HG02938 (cell line): ENCODE measurements around the gene PARD3.

Experiments
- ATAC-seq: cut with Tn5 transposase; IDR thresholded peaks from one replicate; pipeline ENCODE4 v1.9.1; 2021; ENCODE audit warnings: mild to moderate bottlenecking, moderate library complexity; ENCODE audit not compliant: unreplicated experiment

PARD3 gene

DNA sequence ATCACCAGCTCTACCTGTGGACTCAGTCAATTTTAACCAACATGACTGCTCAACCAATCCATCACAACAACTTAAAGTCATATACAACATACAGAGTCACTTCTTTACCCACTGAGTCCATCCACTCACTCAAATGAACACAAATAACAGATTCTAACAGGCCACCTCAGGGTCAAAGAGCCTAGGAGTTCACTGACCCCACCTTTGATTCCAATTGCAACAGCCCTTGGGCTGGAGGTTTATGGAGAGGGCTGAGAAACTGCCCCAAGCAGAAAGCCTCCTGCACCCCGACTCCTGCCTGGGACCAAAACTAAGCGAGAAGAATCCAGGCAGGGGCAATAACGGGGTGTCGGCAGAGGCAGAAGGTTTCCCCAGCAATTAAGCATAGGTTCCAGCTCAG is 263.8 kb downstream of the PARD3 start:
- ATAC-seq: no peak

DNA sequence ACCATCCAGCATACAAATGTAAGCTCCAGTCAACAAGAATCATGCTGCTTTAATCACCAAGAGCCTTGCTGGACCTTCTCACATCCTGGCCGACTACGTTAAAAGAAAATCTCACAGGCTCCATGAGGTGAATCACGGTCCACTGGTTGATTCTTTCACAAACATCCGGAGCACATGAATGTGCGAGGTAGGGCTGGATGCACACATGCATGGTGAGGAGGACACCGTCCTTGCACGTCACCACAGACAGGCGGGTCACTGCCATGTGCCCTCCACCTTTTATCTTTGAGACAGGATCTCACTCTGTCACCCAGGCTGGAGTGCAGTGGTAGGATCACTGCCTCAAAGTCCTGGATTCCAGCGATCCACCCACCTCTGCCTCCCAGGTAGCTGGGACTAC is 265.1 kb downstream of the PARD3 start:
- ATAC-seq: no peak

DNA sequence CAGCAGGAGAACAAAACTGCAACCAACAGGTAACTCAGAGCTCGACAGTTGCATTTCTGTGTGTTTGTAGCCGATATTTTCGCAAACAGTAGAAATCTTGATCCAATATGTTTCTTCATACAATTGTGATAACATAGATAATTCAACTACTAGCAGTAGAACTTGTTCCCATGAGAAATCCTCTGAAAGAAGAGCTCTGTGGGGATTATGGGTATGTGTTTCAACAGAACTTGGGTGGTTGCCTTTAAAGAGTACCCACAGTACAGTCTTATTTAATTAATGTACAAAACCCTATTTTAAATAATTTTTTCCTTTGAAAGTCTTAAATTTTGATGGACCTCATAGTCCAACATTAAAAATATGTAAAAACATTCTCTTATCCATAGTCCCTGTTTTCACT is 266.1 kb downstream of the PARD3 start:
- ATAC-seq: no peak

DNA sequence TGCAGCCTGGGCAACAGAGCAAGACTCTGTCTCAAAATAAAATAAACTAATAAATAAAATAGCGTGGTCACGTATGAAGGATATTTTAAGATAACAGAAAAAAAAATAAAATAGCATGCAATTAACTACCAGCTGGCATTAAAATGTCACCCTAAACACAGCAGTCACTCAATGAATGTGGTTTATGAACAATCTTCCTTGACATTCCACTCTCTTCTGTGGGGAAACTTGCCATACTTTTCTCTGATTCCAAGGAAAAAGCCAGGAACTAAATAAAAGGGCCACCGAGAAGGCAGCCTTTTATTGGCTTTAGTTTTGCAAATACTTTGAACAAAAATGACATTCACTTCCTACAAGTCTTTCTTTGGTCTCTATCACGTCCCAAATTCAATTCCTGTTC is 266.6 kb downstream of the PARD3 start:
- no peak for ATAC-seq

DNA sequence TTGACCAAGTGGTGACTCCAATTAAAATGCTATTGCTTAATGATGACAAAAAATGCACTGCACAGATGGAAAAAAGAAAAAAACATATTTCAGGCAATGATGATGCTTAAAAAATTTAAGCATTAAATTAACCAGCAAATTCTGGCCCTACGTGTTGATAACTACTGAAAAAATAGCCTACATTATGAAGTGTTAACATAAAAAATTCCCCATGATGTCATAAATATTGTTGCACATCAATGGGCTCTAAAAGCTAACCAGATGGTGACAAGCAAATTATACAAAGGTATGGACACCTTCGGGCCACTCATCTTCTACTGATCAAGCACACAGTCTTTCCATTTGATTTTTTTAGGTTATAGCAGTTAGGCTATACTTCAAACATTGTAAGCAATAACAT is 267.4 kb downstream of the PARD3 start:
- no peak for ATAC-seq

DNA sequence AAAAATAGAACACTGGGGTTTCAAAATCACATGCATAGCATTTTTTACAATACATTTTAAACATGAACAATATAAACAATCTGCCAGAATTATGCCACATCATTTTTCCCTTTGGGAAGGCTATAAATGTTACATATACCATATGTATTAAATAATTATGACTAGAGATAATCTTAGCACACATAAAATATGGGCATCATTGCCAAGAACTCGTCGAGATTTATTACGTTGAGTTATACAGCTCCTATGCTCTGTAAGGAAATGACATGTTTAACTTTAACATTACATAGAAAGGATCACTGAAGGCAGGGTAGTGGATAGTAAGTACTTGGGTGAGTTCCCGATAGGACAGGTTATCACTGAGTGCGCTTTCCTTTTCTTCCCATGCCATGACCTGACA is 267.8 kb downstream of the PARD3 start:
- ATAC-seq: no peak

DNA sequence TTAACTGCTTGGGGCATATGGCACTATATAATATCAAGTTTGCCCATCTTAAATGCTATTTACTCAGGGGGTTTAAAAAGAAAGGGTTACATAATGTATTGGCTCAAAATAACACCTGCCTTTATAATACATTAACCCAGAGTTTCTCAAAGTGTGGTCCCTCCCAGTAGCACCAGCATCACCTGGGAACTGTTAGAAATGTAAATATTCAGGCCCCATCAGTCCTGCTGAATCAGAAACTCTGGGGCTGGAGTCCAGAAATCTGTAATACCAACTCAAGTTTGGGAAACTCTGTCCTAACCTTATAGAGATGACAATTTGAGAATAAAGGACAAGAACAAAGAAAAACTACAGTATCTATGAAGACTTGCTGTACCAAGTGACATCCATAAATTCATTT is 270.7 kb downstream of the PARD3 start:
- no peak for ATAC-seq

DNA sequence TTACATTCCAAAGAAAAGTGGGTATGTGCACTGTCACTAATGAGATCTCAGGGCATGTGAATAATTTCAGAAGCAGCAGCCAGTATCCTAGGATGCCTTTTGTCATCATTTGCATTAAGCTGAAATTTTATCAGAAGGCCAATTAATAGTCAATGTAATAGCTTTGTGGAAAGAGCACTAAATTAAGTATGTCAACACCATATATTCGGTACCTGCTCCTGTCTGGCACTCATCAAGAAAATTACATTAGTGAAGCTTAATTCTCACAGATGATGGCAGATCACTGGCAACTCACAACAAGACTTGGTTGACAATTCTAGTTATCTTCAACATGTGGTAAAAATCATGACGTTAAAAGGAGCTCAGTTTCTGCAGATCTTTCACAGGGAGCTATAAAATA is 271.4 kb downstream of the PARD3 start:
- ATAC-seq: no peak

DNA sequence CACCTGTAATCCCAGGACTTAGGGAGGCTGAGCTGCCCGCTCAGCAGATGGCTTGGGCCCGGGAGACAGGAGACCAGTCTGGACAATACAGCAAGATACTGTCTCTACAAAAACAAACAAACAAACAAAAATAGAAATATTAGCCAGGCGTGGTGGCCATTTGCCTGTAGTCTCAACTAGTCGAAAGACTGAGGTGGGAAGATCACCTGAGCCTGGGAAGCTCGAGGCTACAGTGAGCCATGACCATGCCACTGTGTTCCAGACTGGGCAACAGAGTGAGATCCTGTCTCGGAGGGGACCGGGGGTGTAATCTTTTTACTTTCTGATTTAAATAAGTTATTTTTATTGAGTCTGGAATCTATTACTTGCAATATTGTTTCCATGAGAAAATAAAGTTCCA is 274.6 kb downstream of the PARD3 start:
- ATAC-seq: no peak

DNA sequence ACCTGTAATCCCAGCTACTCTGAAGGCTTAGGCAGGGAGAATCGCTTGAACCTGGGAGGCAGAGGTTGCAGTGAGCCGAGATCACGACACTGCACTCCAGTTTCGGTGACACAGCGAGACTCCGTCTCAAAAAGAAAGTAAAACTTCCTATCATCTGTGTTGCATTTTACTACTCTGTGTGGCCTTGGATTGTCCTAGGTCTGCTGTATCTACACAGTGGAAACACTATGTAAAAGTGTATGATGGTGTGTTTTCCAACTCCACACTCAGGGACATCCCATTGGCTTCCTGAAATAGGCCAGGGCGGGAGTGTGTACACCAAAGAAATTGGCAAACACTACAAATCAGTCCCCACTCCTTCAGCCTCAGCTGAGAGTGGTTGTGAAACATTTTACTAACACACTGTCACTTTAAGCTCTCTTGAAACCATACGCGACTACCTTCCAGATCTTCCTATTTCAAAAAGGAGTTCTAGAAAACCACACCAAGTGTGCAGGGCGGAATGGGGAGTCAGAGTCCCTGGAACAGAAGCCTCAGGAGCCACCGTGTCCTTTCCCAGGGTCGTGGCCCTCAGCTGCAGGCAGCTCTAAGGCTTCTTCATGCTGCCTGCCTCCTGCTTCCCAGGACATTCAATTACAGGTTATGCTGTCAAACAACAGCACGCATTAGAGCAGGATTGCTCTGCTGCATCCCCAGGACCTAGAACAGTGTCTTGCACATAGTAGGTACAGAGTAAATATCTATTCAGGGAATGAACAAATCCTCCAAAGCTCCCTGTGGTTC is 275.4 kb downstream of the PARD3 start:
- no peak for ATAC-seq

DNA sequence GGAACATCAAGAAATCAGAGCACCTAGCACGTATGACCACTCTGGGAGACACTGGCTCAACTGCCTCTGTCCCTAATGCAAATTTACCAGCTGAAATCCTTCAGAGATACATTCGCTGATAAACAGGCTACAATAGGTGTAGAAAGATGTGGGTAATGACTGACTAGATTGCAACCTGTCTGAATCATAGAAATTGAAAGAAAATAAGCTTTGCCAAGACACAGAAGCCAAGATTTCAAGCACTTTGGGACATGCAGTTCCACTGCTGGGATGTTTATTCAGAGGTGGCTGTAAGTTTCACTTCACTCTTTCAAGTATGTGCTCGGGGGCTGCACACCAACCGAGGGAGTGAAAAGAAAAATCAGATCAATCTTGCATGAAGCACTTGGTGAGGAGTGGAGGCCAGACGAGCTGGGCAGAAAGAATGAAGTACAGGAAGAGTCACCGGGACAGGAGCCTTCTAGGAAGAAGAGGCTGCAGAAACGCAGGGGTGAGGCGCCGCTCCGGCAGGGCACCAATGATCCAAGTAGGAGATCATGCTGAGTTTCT is 276.7 kb downstream of the PARD3 start:
- no peak for ATAC-seq

DNA sequence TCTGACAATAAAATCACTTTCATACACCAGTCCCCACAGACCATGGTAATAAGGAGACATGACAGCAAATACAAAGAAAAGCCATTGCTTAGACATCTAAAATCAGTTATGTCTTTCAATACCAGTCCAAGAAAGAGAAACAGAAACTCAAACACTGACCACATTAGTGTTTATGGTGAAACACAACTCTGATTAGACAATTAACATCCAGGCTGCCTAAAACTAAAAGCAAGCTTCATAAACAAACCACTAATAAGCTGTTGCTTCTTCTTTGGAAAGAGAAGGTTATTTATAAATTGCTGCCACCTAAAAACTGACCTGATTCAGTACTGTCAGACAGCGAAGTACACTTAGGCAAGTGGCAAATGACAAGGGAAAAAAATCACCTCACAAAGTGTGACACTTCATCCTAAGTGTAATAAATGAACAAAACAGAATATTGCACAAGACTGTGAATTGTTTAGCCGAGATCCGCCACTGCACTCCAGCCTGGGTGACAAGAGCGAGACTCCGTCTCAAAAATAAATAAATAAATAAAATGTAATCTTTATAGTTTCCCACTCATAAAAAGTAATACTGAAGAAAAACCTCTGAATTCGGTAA is 277.4 kb downstream of the PARD3 start:
- ATAC-seq: peak; percentile 88

DNA sequence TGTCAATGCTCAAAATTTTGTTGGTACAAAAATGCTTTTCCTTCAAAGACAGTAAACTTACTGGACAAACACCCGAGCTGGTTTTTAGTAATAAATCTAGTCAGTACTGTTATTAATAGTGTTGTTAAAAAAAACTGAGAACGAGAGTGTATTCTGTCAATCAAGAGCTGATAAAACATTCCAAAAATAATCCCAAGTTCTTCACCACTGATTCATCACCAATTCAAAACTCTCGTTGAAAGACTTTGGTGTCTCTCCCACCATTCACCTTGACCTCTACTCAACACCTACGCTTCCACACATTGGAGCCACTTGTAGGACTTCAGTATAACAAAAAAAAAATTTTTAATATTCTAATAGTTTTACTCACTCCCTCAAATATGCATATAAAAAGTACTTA is 279.2 kb downstream of the PARD3 start:
- ATAC-seq: no peak

DNA sequence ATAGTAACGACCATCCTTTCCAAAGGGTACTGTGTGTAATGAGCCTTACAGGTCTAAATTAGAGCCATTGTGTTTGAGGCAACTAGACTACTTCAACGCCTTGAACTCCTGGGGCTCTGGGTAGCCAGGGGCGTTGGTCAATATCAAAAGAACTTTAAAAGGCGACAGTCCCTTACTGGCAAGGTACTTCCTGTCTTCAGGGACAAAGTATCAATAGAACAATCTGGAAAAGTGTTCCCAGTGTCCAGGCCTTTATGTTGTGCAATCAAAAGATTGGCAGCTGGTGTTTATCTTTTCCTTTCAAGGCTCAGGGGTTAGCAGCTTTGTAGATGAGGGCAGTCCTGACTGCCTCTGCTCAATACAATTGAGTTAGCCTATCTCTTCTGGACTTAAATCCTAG is 284.3 kb downstream of the PARD3 start:
- ATAC-seq: no peak

DNA sequence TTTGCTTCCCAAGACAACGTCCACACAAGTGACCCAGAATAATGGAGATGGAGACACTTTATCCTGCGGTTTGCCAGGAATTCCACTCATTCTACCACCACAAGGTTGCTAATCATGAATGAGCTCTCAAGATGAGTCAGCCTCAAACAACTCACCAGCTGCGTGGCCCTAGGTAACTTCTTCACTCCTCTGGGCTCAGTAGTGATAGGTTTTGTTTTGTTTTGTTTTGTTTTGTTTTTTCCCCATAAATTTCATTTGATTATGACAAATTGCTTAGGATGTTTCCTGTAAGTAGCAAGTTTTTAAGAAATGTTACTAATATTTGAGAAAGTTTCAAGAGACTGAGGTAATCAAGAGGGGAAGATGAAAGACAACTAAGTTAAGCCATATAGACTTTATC is 286.8 kb downstream of the PARD3 start:
- peak; percentile 50 for ATAC-seq

DNA sequence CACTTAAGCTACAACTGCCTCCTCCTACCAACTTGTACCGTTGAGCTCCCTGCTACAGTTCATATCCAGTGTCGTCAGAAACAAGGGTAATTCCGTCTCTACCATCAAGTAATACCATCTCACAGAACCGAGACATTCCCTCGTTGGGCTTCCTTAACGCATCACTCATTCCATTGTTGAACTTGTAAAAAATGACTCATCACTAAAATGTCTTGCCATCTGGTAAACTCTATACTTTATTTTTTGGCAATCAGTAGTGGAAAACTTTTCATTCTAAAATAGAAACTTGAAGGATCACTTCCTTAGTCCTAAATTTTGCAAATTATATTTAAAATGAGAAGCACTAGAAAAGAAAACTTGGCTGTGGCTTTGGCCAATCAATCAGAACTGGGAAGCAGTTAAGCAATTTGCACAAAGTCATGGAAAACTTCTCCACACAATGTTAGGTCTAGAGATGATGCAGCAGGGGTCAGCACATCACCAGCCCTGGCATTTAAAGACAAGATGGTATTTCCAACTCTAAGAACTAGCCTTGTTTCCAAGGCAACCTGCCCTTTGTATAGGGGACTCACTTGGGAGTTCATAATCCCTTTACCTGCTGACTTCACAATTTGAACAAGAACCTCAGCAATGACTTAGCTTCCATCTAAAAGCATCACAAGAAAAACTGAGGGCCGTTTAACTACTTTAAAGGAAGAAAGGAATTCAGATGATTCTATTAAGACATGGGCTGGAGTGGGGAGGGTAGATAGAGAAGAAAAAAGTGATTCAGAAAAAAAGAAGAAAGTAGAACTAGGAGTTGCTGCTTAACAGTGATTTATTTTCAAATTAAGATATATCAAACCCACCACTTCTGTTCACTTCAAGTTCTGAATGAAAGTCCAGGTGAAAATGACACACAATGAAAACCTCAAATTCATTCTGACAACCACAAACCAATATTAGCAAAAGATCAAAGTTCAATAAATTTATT is 288.1 kb downstream of the PARD3 start:
- no peak for ATAC-seq

DNA sequence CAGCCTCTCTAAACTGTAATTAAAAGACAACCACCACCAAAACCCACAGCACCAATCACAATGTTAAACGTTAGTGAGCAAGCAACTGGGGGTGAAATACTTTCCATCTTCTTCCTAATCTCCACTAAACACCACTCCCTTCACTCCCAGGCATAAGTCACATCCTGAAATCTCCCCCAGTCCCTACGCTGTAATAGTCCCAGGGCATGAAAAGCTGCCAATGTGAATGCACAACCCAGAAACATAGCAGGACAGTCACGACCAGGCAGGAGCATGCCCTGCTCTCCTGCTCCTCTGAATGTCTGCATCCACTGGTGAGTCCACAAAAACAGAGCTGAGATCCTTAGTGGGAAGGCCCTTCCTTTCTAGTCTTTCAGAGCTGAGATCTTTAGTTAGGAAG is 288.9 kb downstream of the PARD3 start:
- ATAC-seq: no peak

DNA sequence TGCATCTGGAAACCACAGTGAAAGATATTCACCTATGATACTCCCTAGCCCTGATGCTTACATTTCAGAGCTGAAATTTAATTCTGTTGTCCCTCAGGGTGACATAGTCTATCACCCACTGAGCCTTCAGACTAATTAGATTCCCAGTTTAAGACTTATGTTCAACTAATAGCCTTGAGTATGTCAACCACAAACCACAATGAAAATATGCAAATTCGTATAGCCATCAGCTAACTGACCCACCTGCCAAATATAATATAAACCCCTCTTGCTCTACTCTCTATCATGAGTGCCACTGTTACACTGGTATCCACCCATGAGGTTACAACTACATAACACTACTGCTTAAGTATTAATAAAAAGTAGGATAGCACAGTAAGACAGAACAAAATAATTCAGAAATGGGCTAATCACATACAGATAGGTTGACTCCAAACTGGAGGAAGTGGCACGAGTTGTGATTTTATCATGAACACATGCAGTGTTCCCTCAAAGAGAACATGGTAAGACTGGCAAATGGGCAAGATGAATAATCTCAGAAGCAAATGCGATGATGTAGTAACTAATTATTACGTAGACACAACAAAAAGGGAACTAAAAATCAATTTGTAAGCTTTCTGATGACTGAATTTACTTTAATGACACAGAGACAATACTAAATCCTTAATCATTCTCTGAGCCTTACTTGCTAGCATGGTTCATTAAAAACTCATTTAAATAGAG is 290.6 kb downstream of the PARD3 start:
- ATAC-seq: no peak

DNA sequence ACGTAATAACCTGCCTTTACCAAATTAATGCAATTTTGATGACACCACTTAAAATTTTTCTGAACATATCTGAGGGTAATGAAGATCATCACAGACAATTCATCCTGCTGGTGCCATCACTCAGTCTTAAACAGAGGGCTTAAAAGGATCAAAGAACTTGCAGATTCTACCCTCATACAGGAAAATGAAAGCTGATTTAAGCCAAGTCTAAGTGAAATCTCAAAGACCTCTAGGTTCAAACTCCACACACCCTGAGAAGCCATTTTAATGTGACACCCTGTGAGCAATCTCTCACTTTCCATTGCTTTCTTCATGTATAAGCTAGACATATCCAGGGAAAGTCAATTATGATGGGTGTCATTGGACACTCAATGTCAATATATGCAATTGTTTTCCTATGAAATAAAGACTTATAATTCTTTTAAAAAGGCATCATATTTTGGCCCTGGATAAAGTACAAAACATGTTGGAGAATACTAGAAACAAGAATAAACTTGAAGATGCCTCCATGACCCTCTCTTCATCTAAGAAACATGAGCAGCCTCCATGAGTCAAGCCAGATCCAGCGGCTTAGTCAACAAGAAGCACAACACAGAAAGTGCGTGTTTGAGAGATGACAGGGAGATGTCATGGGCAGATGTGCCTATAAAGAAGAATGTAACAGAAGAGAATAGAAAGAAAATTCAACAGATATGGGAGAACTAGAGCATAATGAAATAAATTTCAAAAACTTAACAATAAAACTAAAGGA is 291.9 kb downstream of the PARD3 start:
- ATAC-seq: no peak

DNA sequence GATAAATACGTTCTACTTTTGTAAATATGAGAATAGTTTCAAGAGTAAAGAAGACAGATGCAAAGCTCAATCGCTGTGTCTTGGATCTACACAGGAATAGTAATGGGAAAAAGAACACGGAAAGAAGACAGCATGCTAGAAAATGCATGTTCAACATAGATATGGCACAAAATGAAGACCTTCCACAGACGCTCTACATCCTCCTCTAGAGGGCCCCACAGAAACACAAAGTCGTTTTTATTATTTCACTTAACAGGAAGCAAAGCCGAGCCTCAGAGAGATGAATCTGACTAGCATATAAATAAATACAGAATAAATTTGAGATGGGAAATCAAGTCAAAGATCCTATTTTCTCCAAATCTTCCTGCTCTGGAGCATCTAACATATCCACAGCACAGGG is 292.6 kb downstream of the PARD3 start:
- peak; percentile 57 for ATAC-seq
